DMS153 (cell line): ENCODE data around the gene ALDH8A1.
"Not testable (repeated sequence)": the region's sequence is repeated elsewhere in the genome, so short reads cannot be mapped to it uniquely, and the experiment has no call there.

Source experiments
- DNase-seq: peaks from one replicate; lab custom pipeline; 2025; lab: John Stamatoyannopoulos, UW

ALDH8A1 gene

GRCh38 chr6:134910593-134910935 is 39.3 kb downstream of the ALDH8A1 start:
- no peak for DNase-seq

DNA sequence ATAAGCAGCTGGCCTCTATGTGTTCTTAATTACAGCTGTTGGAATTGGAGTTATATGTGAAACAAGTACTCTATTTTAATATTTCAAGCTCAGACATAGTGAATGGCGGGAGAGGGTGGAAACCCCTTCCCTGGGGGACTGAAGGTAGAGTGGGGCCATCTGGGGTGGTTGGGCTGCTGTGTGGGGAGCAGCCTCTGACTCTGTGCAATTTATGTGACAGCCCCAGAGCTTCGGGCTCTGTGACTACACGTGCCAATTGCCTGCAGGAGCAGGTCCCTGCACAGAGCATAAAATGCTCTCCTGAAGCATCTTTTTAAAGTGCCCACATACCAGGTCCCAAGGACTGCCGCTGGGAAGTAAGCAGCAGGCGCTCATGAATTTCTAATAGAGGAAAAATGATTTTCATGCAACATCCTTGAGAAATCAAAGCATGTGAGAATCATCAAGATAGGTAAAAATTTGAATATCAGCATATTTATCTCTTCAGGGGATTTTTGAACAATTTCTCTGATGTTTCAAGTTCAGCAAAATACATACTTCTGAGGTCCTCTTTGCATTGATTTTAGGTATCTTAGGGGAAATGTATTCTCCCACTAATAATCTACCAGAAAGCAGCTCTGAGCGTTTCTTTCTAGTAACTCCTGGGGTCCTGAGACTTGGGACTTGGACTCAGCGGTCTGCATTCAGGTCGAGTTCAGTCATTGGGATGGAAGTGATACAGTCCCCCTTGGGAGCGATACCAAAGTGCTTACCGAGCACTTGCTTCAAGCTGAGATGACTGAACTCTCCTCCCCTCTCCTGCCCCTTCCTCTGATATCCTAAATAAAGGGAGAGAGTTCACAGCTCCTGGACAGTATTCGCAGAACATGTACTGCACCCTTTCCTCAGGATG is 40.0 kb downstream of the ALDH8A1 start:
- DNase-seq = no peak

- DNase-seq = no peak
Measured at GRCh38 chr6:134908906-134909516, 40.9 kb downstream of the ALDH8A1 start.

DNA sequence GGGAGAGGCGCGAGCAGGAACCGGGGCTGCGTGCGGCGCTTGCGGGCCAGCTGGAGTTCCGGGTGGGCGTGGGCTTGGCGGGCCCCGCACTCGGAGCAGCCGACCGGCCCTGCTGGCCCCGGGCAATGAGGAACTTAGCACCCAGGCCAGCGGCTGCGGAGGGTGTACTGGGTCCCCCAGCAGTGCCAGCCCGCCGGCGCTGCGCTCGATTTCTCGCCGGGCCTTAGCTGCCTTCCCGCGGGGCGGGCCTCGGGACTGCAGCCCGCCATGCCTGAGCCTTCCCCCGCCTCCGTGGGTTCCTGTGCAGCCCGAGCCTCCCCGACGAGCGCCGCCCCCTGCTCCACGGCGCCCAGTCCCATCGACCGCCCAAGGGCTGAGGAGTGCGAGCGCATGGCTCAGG is 45.2 kb downstream of the ALDH8A1 start:
- not testable (repeated sequence) for DNase-seq

- DNase-seq = no peak
Measured at GRCh38 chr6:134903448-134903847, 46.5 kb downstream of the ALDH8A1 start.

GRCh38 chr6:134902936-134903335 is 47.0 kb downstream of the ALDH8A1 start:
- DNase-seq = no peak

GRCh38 chr6:134902074-134902861 is 47.6 kb downstream of the ALDH8A1 start:
- no peak for DNase-seq

DNA sequence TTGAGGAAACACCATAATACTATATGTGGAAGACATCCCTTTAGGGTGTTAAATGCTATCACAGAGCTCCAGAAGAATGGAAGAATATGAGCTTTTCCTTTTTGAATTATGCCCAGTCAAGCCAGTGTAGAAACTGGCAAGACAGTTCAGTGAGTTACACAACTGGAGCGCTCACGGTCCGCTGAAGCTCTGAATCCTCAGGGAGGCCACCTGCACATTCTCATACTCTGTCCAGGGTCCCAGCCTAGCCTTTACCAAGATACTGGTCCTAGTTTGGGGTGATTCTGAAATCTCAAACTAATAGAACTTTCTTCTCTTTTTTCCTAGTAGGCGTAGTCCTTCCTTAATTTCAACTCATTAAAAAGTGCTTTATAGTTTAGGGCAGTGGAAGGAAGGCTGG is 51.3 kb downstream of the ALDH8A1 start:
- DNase-seq = no peak

DNA sequence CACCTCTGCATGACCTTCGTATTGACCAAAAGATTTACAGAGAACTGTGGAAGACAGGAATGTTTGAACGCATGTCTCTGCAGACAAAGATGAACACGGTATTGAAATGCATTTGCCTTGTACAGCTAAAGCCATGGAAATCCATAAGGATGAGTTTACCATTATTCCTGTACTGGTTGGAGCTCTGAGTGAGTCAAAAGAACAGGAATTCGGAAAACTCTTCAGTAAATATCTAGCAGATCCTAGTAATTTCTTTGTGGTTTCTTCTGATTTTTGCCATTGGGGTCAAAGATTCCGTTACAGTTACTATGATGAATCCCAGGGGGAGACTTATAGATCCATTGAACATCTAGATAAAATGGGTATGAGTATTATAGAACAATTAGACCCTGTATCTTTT is 51.7 kb downstream of the ALDH8A1 start:
- DNase-seq = not testable (repeated sequence)

DNA sequence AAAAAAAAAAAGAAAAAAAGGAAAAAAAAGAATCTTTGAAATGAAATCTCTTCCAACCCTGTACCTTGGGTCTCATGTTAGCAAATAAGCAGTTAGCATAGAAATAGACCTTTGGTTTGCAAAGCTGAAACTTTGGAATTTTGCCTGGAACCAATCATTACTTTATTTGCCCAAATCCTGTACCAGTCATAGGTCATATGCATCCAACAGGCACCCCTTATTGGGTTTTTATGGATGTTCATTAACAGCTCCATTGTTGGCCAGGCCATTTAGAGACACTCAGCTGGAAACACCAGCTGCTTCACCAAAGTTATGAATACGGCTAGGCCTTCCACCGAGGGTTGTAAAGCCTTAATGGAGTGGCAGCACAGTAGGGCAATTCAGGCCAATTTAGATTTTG is 53.0 kb downstream of the ALDH8A1 start:
- DNase-seq = peak; percentile 11

DNA sequence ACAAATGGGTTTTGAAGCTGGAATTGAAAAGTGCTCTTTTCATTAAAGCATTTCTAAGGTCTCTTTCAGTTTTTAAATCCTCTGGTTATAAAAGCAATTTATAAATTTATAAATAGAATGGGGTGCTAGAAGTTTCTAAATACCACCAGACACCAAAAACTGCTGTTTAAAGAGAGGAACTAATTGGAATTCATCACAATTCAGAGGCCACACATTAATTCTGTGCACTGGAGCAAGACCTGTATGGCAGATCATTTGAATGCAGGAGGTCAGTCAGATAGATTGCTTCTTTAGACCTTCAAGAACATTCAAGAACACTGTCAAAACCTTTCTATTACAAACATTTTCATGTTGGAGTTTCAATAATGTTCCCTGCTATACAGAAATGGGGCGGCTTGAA is 55.1 kb downstream of the ALDH8A1 start:
- DNase-seq = no peak

- DNase-seq = no peak
Measured at GRCh38 chr6:134892362-134892761, 57.5 kb downstream of the ALDH8A1 start.

DNA sequence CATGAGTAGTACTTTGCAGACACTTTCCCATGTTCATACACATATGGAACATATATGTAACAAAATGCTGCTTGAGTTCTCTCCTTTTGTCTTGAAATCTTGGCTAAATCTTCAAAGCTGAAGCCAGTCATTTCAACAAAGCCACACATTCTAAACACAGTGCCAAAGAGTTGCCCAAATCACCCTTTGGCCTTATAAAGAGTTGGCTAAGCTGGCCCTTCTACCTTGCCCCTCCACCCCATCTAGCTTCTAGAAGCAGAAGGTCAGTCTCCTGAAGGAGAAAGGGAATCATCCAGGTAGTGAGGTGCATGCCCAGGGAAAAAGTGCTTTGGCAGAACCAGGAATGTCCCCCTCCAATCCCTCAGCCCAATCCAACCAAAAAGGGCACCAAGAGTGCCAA is 58.3 kb downstream of the ALDH8A1 start:
- DNase-seq = no peak

DNA sequence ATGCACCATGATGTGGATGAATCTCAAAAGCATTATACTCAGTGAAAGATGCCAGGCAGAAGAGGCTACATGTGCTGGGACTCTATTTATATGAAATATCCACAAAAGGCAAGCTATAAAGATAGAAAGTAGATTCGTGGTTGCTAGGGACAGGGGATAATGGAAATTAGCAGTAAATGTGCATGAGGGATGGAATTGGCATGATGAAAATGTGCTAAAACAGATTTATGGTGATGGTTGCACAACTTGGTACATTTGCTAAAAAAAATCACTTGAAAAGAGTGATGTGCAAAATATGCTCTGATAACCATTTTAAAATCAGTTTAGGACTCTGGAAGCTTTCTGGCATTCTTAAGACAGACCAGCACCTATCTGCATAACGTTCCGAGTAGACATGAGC is 61.6 kb downstream of the ALDH8A1 start:
- DNase-seq = no peak

DNA sequence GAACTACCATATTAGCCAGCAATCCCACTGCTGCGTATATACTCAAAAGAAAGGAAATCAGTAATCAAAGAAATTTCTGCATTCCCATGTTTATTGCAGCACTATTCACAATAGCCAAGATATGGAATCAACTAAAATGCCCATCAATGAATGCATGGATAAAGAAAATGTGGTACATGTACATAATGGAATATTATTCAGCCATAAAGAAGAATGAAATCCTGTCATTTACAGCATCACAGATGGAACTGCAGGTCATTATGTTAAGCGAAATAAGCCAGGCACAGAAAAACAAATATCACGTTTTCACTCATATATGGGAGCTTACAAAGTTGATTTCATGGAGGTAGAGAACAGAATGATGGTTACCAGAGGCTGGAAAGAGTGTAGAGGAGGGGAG is 65.1 kb downstream of the ALDH8A1 start:
- no peak for DNase-seq

DNA sequence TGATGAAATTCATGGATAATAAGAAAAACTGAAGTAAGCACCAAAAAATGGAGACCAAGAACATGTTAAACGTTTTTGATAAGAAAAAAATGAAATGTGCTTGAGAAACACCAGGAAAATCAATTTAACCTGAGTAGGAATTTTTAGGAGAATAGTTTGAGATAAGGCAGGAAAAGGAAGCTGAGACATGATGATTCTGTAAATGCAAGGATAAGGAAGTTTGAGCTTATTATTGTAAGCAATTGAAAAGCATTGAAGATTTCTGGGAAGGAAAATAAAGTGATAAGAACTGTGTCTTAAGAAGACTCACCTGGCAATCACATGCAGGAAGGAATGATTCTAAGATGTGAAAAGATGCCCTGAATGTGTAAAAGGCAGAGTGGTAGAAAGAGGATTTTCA is 66.6 kb downstream of the ALDH8A1 start:
- DNase-seq = no peak

GRCh38 chr6:134882426-134883038 is 67.4 kb downstream of the ALDH8A1 start:
- DNase-seq = no peak

DNA sequence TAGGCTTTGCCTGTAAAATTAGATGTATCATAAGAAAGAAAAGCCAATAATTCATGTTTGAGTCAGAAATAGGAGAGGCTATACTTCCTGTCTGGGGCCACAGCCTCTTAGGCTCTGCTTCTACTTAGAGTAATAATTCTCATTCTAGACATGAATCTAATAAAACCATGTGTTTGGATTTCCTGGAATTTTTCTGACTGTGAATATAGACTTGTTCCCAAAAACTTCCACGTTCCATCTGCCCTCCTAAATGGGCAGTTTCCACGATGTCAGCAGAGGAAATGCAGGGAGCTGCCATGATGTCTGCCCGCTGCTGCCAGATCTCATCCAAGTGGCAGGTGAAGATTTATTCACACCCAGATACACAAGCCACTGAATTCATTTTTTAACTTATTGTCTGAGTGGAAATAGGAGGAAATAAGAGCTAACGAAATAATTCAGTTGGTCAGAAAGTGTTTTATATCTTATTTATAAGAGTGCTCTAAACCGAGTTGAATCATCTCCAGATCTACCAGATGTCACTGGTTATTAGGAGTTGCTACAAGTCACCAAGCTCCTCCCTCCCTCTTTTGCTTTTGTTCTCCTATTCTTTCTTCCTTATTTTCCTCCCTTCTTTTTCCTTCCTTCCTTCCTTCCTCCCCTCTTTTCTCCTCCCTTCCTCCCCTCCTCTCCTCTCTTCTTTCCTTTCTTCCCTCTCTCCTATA is 69.3 kb downstream of the ALDH8A1 start:
- no peak for DNase-seq

GRCh38 chr6:134878136-134878535 is 71.8 kb downstream of the ALDH8A1 start:
- no peak for DNase-seq

DNA sequence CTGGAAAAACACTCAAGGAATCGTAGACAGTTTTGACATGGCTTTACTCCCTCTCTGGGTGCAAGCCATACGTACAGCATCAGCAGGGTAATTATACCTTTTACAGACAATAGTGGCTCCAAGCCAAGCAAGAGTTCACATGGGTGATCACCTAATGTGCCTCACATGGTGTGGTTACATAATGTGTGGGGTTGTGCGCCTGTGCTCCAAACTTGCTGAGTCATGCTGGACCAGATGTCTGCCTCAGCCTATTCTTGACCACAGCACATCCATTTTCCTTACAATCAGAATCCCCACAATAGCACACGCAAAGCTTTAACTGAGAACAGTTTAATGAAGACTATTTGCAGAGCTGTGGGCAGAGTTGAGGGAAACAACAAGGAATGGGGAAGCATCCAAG is 74.5 kb downstream of the ALDH8A1 start:
- DNase-seq = no peak

- no peak for DNase-seq
Measured at GRCh38 chr6:134873500-134874388, 76.2 kb downstream of the ALDH8A1 start.
